CD14-positive monocyte (primary cell): Measurements from ENCODE around the gene MEP1B. TPM values are rescaled to one million over a fixed set of nuclear protein-coding genes. Genes with fewer than 3 reads are reported as not detected.

Experiments used
- DNase-seq, 3 donors: peaks; one replicate each; pipeline ENCODE4 v3.0.0-alpha.2; 2011 to 2022
- H2AFZ ChIP-seq: 2 replicates; pipeline ENCODE4 v1.6.0; 2012; ENCODE audit warnings: mild to moderate bottlenecking, low read depth, low read length, inconsistent platforms; ENCODE audit not compliant: insufficient read depth, poor library complexity, severe bottlenecking
- H3K27ac ChIP-seq, 2 donors: 1 replicate in 1 of 2; 2 replicates in 1 of 2; pipeline ENCODE4 v1.5.1; 2012 to 2013; ENCODE audit warnings: low read length in 2 of 2, control low read depth in 1 of 2, inconsistent platforms in 1 of 2, low read depth in 1 of 2, mild to moderate bottlenecking in 1 of 2
- H3K27me3 ChIP-seq, 2 donors: one replicate each; pipeline versions ENCODE4 v1.6.0 to v1.6.1; 2011 to 2013; ENCODE audit warnings: low read length in 2 of 2; ENCODE audit not compliant: control insufficient read depth in 2 of 2, insufficient read depth in 2 of 2
- H3K36me3 ChIP-seq, 2 donors: replicated peaks in 1 of 2; 1 replicate in 1 of 2; 2 replicates in 1 of 2; pipeline versions ENCODE4 v1.5.1 to v1.6.1; 2012 to 2013; ENCODE audit warnings: low read length in 2 of 2, control low read depth in 1 of 2, inconsistent platforms in 1 of 2, mild to moderate bottlenecking in 1 of 2; ENCODE audit not compliant: insufficient read depth in 2 of 2, control insufficient read depth in 1 of 2
- H3K4me1 ChIP-seq, 2 donors: 1 replicate in 1 of 2; 2 replicates in 1 of 2; pipeline versions ENCODE4 v1.5.1 to v1.6.1; 2012 to 2013; ENCODE audit warnings: low read length in 2 of 2, control low read depth in 1 of 2, inconsistent platforms in 1 of 2, mild to moderate bottlenecking in 1 of 2, moderate library complexity in 1 of 2; ENCODE audit not compliant: insufficient read depth in 2 of 2, control insufficient read depth in 1 of 2
- H3K4me2 ChIP-seq: replicated peaks from 2 replicates; pipeline ENCODE3; 2012; ENCODE audit warnings: low read length, moderate library complexity, mild to moderate bottlenecking; ENCODE audit not compliant: poor library complexity, severe bottlenecking; ENCODE audit errors: extremely low read depth
- H3K4me3 ChIP-seq, 3 experiments: fragments of 200-600 bp in 1 of 3; sonication (generic) in 1 of 3; replicated peaks in 1 of 3; 1 replicate in 2 of 3; 2 replicates in 1 of 3; pipeline ENCODE4 v1.5.1; 2011 to 2013; ENCODE audit warnings: low read length in 3 of 3, mild to moderate bottlenecking in 3 of 3, control low read depth in 2 of 3, low read depth in 2 of 3, inconsistent platforms in 1 of 3, moderate library complexity in 1 of 3
- H3K79me2 ChIP-seq: 2 replicates; pipeline ENCODE4 v1.6.0; 2012; ENCODE audit warnings: mild to moderate bottlenecking, control low read depth, inconsistent platforms, low read length, moderate library complexity; ENCODE audit not compliant: insufficient read depth
- H3K9ac ChIP-seq: 2 replicates; pipeline ENCODE4 v1.6.0; 2017; ENCODE audit warnings: low read length, mild to moderate bottlenecking; ENCODE audit not compliant: insufficient read depth, poor library complexity, severe bottlenecking
- H3K9me3 ChIP-seq, 2 donors: replicated peaks in 1 of 2; 1 replicate in 1 of 2; 2 replicates in 1 of 2; pipeline versions ENCODE4 v1.5.1 to v1.6.1; 2012 to 2013; ENCODE audit warnings: low read length in 2 of 2, control low read depth in 1 of 2; ENCODE audit not compliant: control insufficient read depth in 1 of 2, insufficient read depth in 1 of 2
- H4K20me1 ChIP-seq: 2 replicates; pipeline ENCODE4 v1.6.0; 2012; ENCODE audit warnings: mild to moderate bottlenecking, low read length, control low read depth, moderate library complexity; ENCODE audit not compliant: insufficient read depth
- H3K27ac Mint-ChIP-seq, 7 donors: one replicate each; pipeline ENCODE4 v1.8.0; 2020; ENCODE audit warnings: mild to moderate bottlenecking in 7 of 7, mixed read lengths in 7 of 7, moderate library complexity in 6 of 7, inconsistent platforms in 2 of 7
- H3K27me3 Mint-ChIP-seq, 3 donors: one replicate each; pipeline ENCODE4 v1.8.0; 2021 to 2022; ENCODE audit warnings: low read depth in 3 of 3, mild to moderate bottlenecking in 3 of 3, mixed read lengths in 3 of 3, moderate library complexity in 3 of 3, inconsistent platforms in 1 of 3
- H3K36me3 Mint-ChIP-seq, 2 donors: one replicate each; pipeline ENCODE4 v1.8.0; 2020; ENCODE audit warnings: mixed read lengths in 2 of 2, inconsistent platforms in 1 of 2, mild to moderate bottlenecking in 1 of 2
- H3K4me1 Mint-ChIP-seq: one replicate; pipeline ENCODE4 v1.8.0; 2020; ENCODE audit warnings: mild to moderate bottlenecking, mixed read lengths
- H3K4me3 Mint-ChIP-seq, 2 donors: one replicate each; pipeline ENCODE4 v1.8.0; 2020; ENCODE audit warnings: mild to moderate bottlenecking in 2 of 2, mixed read lengths in 2 of 2, moderate library complexity in 1 of 2
- H3K9me3 Mint-ChIP-seq, 7 donors: one replicate each; pipeline ENCODE4 v1.8.0; 2020 to 2022; ENCODE audit warnings: mixed read lengths in 7 of 7, mild to moderate bottlenecking in 6 of 7, moderate library complexity in 6 of 7, inconsistent platforms in 2 of 7
- WGBS: methylation state at CpG from one replicate; pipeline ENCODE4 v1.1.5; 2013; ENCODE audit warnings: missing lambda C conversion rate; ENCODE audit not compliant: insufficient coverage; 5-methylcytosine and 5-hydroxymethylcytosine counted together
- intact Hi-C, 2 donors: fragments of 100-400 bp; cut with micrococcal nuclease; formaldehyde crosslinking; loops; one replicate each; pipeline versions ENCODE4 v1.15.0 to v1.15.1; 2023
- polyA plus RNA-seq, 3 donors: library from polyadenylated mRNA; depleted of rRNA in 1 of 3; unstranded in 2 of 3; stranded (reverse) in 1 of 3; fragments of 300-500 nt in 2 of 3; fragments of >200 nt in 1 of 3; fragmentation: Illumina TruSeq in 2 of 3; gene quantifications; 1 replicate in 2 of 3; 2 replicates in 1 of 3; pipeline ENCODE4 v1.2.3, GENCODE V29; 2012 to 2021
- TF ChIP-seq, protein P1 (sequence below): fragments of 200-600 bp; IDR thresholded peaks from one replicate; pipeline ENCODE4 v1.8.0; 2022; ENCODE audit warnings: antibody characterized with exemption, mild to moderate bottlenecking

MEP1B gene
- polyA plus RNA-seq, 3 donors, result not detected

GRCh38 chr18:32244881-32245280 lies 55.0 kb downstream of the MEP1B start:
- H3K4me1 Mint-ChIP-seq, result no peaks in the 10 kb centered on the region
- H3K9me3 Mint-ChIP-seq, result peaks cover 0 to 3% (median 0%) of the 10 kb centered on the region in 7 donors
- no peak overlapping the region for H3K4me3 Mint-ChIP-seq
- Histone ChIP-seq H3K4me1 (no peaks in the 10 kb centered on the region), H3K4me3 (no peak overlapping the region), H3K36me3 (no peaks in the 10 kb centered on the region), H3K4me2 (no peak overlapping the region), H3K9me3 (no peaks in the 10 kb centered on the region), H3K79me2 (no peaks in the 10 kb centered on the region), H3K9ac (no peak overlapping the region), H2AFZ (no peak overlapping the region), H3K27me3 (no peaks in the 10 kb centered on the region), H4K20me1 (no peaks in the 10 kb centered on the region), H3K27ac (no peak overlapping the region)
- intact Hi-C loops, result no loop called here
- H3K27me3 Mint-ChIP-seq, result peaks cover 0 to 3% (median 3%) of the 10 kb centered on the region in 3 donors
- DNase-seq, result no peak
- TF ChIP-seq, protein P1, sequence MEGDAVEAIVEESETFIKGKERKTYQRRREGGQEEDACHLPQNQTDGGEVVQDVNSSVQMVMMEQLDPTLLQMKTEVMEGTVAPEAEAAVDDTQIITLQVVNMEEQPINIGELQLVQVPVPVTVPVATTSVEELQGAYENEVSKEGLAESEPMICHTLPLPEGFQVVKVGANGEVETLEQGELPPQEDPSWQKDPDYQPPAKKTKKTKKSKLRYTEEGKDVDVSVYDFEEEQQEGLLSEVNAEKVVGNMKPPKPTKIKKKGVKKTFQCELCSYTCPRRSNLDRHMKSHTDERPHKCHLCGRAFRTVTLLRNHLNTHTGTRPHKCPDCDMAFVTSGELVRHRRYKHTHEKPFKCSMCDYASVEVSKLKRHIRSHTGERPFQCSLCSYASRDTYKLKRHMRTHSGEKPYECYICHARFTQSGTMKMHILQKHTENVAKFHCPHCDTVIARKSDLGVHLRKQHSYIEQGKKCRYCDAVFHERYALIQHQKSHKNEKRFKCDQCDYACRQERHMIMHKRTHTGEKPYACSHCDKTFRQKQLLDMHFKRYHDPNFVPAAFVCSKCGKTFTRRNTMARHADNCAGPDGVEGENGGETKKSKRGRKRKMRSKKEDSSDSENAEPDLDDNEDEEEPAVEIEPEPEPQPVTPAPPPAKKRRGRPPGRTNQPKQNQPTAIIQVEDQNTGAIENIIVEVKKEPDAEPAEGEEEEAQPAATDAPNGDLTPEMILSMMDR, result no peak
- H3K36me3 Mint-ChIP-seq, result no peaks in the 10 kb centered on the region
- WGBS, result 83% methylated on average over 1 of the region's 5 CpGs
- no peak overlapping the region for H3K27ac Mint-ChIP-seq

- no peaks in the 10 kb centered on the region for H3K4me1 Mint-ChIP-seq
- Histone ChIP-seq H3K4me3 (no peak overlapping the region), H3K27ac (no peak overlapping the region), H2AFZ (no peak overlapping the region), H4K20me1 (no peaks in the 10 kb centered on the region), H3K4me2 (no peak overlapping the region), H3K79me2 (no peaks in the 10 kb centered on the region), H3K9me3 (no peaks in the 10 kb centered on the region), H3K4me1 (no peaks in the 10 kb centered on the region), H3K9ac (no peak overlapping the region), H3K27me3 (no peaks in the 10 kb centered on the region), H3K36me3 (no peaks in the 10 kb centered on the region)
- 88% methylated on average over 3 of the region's 8 CpGs for WGBS
- H3K9me3 Mint-ChIP-seq, result no peaks in the 10 kb centered on the region
- peaks cover 0 to 3% (median 1%) of the 10 kb centered on the region in 3 donors for H3K27me3 Mint-ChIP-seq
- TF ChIP-seq, protein P1, result no peak
- DNase-seq, result no peak
- no peaks in the 10 kb centered on the region for H3K36me3 Mint-ChIP-seq
- no peak overlapping the region for H3K4me3 Mint-ChIP-seq
- intact Hi-C loops, result no loop called here
- no peak overlapping the region for H3K27ac Mint-ChIP-seq
Observed at GRCh38 chr18:32249147-32249929, 59.5 kb downstream of the MEP1B start.
